PC-3 (cell line): ENCODE data around the gene EIF4G3. TPM values are rescaled to one million over a fixed set of nuclear protein-coding genes. Genes with fewer than 3 reads are reported as not detected.

ENCODE experiments used
- ATAC-seq: fragments of 200-7000 bp; cut with Tn5 transposase; 2 replicates; pipeline ENCODE4 v1.9.1; 2020; ENCODE audit warnings: mild to moderate bottlenecking, moderate library complexity
- BruUV-seq: library from RNA; stranded (reverse); fragments of 400-500 nt; replicated peaks from 2 replicates; lab custom pipeline; 2021; lab: Mats Ljungman, UMichigan
- CTCF ChIA-PET: fragments of 300-600 bp; sonication (Branson Sonifier 250); formaldehyde crosslinking; loops from one replicate; lab custom pipeline; 2022; ENCODE audit warnings: antibody characterized with exemption; lab: Charles Lee
- POLR2A ChIA-PET: fragments of 300-600 bp; sonication (Branson Sonifier 250); formaldehyde crosslinking; loops from one replicate; lab custom pipeline; 2022; ENCODE audit warnings: antibody characterized with exemption; ENCODE audit not compliant: unreplicated experiment; lab: Charles Lee
- DNase-seq: peaks from one replicate; pipeline ENCODE4 v3.0.0-alpha.2; 2015
- H2AFZ ChIP-seq: fragments of 300-600 bp; sonication (generic); 2 replicates; pipeline ENCODE4 v1.6.0; 2016; ENCODE audit warnings: antibody characterized with exemption, low read length
- H3F3A ChIP-seq: fragments of 300-600 bp; sonication (generic); one replicate; pipeline ENCODE4 v1.6.0; 2017; ENCODE audit warnings: antibody characterized with exemption, low read length, control low read depth, mild to moderate bottlenecking; ENCODE audit not compliant: unreplicated experiment
- H3K27ac ChIP-seq: fragments of 300-600 bp; sonication (generic); 2 replicates; pipeline ENCODE4 v1.5.1; 2016; ENCODE audit warnings: mild to moderate bottlenecking, low read length
- H3K27me3 ChIP-seq: fragments of 300-600 bp; sonication (generic); 2 replicates; pipeline ENCODE4 v1.6.1; 2016; ENCODE audit warnings: low read length, mixed read lengths
- H3K36me3 ChIP-seq: fragments of 300-600 bp; sonication (generic); 2 replicates; pipeline ENCODE4 v1.6.1; 2016; ENCODE audit warnings: low read depth, mixed run types, low read length, mixed read lengths
- H3K4me1 ChIP-seq: fragments of 300-600 bp; sonication (generic); 2 replicates; pipeline ENCODE4 v1.5.1; 2016; ENCODE audit warnings: low read length; ENCODE audit not compliant: insufficient read depth
- H3K4me2 ChIP-seq: fragments of 300-600 bp; sonication (generic); 2 replicates; pipeline ENCODE4 v1.6.0; 2016; ENCODE audit warnings: low read length
- H3K4me3 ChIP-seq: fragments of 300-600 bp; sonication (generic); 2 replicates; pipeline ENCODE4 v1.5.1; 2016; ENCODE audit warnings: mild to moderate bottlenecking, low read length, mixed read lengths
- H3K79me2 ChIP-seq: fragments of 300-600 bp; sonication (generic); 2 replicates; pipeline ENCODE4 v1.6.1; 2017; ENCODE audit warnings: low read length, mixed read lengths
- H3K9ac ChIP-seq: fragments of 300-600 bp; sonication (generic); 2 replicates; pipeline ENCODE4 v1.6.0; 2016; ENCODE audit warnings: mild to moderate bottlenecking, low read length
- H3K9me2 ChIP-seq: fragments of 300-600 bp; sonication (generic); replicated peaks from 2 replicates; pipeline ENCODE4 v1.6.1; 2016; ENCODE audit warnings: mixed run types, low read length, mixed read lengths
- H3K9me3 ChIP-seq: fragments of 300-600 bp; sonication (generic); 2 replicates; pipeline ENCODE4 v1.6.1; 2016; ENCODE audit warnings: low read length, mixed read lengths
- H4K20me1 ChIP-seq: fragments of 300-600 bp; sonication (generic); 2 replicates; pipeline ENCODE4 v1.6.1; 2016; ENCODE audit warnings: low read length, mixed read lengths
- EZH2 ChIP-seq: fragments of 300-600 bp; sonication (generic); IDR thresholded peaks from one replicate; pipeline ENCODE4 v1.6.1; 2017; ENCODE audit warnings: antibody characterized with exemption, mild to moderate bottlenecking, low read length; ENCODE audit not compliant: unreplicated experiment
- EZH2phosphoT487 ChIP-seq: fragments of 300-600 bp; sonication (generic); IDR thresholded peaks from 2 replicates; pipeline ENCODE4 v1.6.1; 2018; ENCODE audit warnings: mild to moderate bottlenecking, antibody characterized with exemption, low read length, borderline replicate concordance
- intact Hi-C: fragments of 100-400 bp; cut with micrococcal nuclease; formaldehyde crosslinking; loops from 2 replicates; pipeline ENCODE4 v1.9.0; 2023
- total RNA-seq: library from RNA; depleted of rRNA; stranded (reverse); fragments of >200 nt; gene quantifications from 2 replicates; pipeline ENCODE4 v1.2.3, GENCODE V29; 2014
- TF ChIP-seq, protein P1 (sequence below): fragments of 300-600 bp; sonication (generic); conservative IDR thresholded peaks from 2 replicates; pipeline ENCODE4 v1.5.1; 2017; ENCODE audit warnings: antibody characterized with exemption, low read depth, mild to moderate bottlenecking, low read length

The EIF4G3 gene
- total RNA-seq, 1 experiment from 2014 or later: 16.9 TPM

DNA sequence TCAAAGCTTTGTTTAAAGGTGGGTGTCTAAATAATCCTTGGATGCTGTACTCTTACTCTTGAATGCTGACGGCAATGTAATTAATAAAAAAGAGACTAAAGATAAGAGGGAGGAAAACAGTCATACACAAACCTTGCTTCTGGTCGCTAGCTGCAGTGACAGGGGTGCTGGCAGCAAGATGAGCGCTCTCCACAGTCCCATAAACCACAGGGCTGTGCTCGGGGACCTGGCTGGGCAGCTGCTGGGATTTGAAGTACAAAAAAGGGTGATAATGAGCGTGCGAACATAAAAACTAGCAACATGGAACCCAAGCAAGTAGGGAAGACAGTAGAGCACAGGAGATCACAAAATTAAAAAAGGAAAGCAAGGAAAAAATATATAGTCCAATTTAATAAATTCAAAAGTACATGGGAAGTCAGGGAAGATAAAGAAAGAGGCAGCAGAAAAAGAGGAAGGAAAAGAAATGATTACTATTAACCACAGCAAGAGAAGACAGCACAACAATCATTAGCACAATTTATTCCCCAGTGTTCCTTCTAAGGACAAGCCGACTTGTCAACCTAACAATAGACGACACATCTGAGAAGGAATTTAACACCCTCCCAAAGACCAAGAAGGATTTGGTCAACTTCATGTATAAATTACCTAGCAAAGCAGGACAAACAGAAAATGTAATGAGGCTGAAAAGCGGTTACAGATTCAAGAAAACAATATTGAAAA, 226.7 kb downstream of the EIF4G3 start:
- BruUV-seq: no TSS peak
- CTCF ChIA-PET: no interaction called here
- Histone ChIP-seq H3F3A (no peaks in the 10 kb centered on the region), H3K27ac (no peak overlapping the region), H3K9ac (no peak overlapping the region), H3K79me2 (no peaks in the 10 kb centered on the region), H3K9me3 (no peaks in the 10 kb centered on the region), H3K9me2 (no peaks in the 10 kb centered on the region), H4K20me1 (no peaks in the 10 kb centered on the region), H2AFZ (no peak overlapping the region), H3K4me2 (no peak overlapping the region), H3K4me3 (no peak overlapping the region), H3K36me3 (no peaks in the 10 kb centered on the region), H3K4me1 (no peaks in the 10 kb centered on the region), H3K27me3 (no peaks in the 10 kb centered on the region)
- TF ChIP-seq, protein P1, sequence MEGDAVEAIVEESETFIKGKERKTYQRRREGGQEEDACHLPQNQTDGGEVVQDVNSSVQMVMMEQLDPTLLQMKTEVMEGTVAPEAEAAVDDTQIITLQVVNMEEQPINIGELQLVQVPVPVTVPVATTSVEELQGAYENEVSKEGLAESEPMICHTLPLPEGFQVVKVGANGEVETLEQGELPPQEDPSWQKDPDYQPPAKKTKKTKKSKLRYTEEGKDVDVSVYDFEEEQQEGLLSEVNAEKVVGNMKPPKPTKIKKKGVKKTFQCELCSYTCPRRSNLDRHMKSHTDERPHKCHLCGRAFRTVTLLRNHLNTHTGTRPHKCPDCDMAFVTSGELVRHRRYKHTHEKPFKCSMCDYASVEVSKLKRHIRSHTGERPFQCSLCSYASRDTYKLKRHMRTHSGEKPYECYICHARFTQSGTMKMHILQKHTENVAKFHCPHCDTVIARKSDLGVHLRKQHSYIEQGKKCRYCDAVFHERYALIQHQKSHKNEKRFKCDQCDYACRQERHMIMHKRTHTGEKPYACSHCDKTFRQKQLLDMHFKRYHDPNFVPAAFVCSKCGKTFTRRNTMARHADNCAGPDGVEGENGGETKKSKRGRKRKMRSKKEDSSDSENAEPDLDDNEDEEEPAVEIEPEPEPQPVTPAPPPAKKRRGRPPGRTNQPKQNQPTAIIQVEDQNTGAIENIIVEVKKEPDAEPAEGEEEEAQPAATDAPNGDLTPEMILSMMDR: no peak
- TF ChIP-seq EZH2phosphoT487: no peak
- DNase-seq (no peak), ATAC-seq (no peak)
- intact Hi-C loops: no loop called here
- POLR2A ChIA-PET: no interaction called here

DNA sequence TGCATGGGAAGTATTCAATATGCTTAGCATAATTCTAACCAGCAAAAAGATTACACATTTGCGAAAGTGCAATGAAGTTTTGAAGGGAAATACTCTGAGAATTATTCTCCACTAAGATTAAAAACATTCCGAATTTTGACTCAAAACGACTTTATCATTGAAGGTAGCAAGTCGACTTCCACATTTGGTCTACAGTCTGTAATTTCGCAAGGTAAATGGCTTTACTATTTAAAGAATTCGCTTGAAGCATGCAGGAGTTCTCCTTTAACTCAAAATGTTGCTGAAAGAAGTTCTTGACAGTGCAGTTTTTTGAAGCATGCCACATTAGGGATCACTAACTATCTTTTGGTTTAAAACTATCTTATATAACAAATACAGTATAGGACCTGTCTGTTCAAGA, 228.6 kb downstream of the EIF4G3 start:
- H2AFZ ChIP-seq: no peak overlapping the region

DNA sequence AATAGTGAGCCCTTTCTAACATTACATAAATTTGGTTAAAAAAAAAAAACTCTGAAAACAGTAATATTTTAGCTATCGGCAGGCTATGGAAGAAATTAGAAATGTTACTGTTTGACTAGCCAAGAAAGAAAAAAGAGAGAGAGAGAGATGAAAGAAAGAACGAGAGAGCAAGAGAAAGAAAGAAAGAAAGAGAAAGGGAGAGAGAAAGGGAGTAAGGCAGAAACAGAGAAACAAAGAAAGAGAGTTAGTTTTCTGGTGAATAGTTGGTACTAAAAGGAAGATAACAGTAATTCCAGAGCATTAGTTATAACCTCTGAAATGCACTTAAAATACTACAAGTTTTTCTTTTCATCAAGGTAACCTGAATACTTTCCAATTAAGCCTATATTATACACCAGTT, 229.3 kb downstream of the EIF4G3 start:
- DNase-seq (no peak), ATAC-seq (no peak)
- H4K20me1 ChIP-seq: no peaks in the 10 kb centered on the region
- no peak overlapping the region for H3K9ac ChIP-seq
- CTCF ChIA-PET: no interaction called here
- no peak overlapping the region for H3K4me3 ChIP-seq
- no peak overlapping the region for H3K27ac ChIP-seq
- no peaks in the 10 kb centered on the region for H3K27me3 ChIP-seq
- H3K79me2 ChIP-seq: no peaks in the 10 kb centered on the region
- H3K9me3 ChIP-seq: no peaks in the 10 kb centered on the region
- H3K4me1 ChIP-seq: no peaks in the 10 kb centered on the region
- intact Hi-C loops: no loop called here
- H3K9me2 ChIP-seq: no peaks in the 10 kb centered on the region
- no peaks in the 10 kb centered on the region for H3F3A ChIP-seq
- POLR2A ChIA-PET: interaction anchor here (0.7 kb wide), 1 partner anchor 698 kb away, joined by 8 read pairs; no protein-coding TSS in a partner anchor
- H3K4me2 ChIP-seq: no peak overlapping the region
- TF ChIP-seq, protein P1: no peak
- TF ChIP-seq EZH2phosphoT487 (no peak), EZH2 (no peak)
- no peak overlapping the region for H2AFZ ChIP-seq
- BruUV-seq: no TSS peak
- no peaks in the 10 kb centered on the region for H3K36me3 ChIP-seq

More for the DNA sequence above, 228.6 kb downstream of the EIF4G3 start:
- ATAC-seq (no peak), DNase-seq (no peak)
- Histone ChIP-seq H3K36me3 (no peaks in the 10 kb centered on the region), H3K9me2 (no peaks in the 10 kb centered on the region), H3K27ac (no peak overlapping the region), H4K20me1 (no peaks in the 10 kb centered on the region), H3K9me3 (no peaks in the 10 kb centered on the region), H3K4me1 (no peaks in the 10 kb centered on the region), H3K4me3 (no peak overlapping the region), H3F3A (no peaks in the 10 kb centered on the region), H3K79me2 (no peaks in the 10 kb centered on the region), H3K4me2 (no peak overlapping the region), H3K27me3 (no peaks in the 10 kb centered on the region), H3K9ac (no peak overlapping the region)
- ChIA-PET POLR2A (no interaction called here), CTCF (no interaction called here)
- TF ChIP-seq EZH2 (no peak), EZH2phosphoT487 (no peak)
- TF ChIP-seq, protein P1: no peak
- BruUV-seq: no TSS peak
- intact Hi-C loops: no loop called here
